Putamen (tissue), 1 donor: Measurements from ENCODE around the gene CDC45.

Source experiments
- DNase-seq: peaks from one replicate; pipeline ENCODE4 v3.0.0-alpha.2; 2016; ENCODE audit warnings: low spot score

Gene CDC45

DNA sequence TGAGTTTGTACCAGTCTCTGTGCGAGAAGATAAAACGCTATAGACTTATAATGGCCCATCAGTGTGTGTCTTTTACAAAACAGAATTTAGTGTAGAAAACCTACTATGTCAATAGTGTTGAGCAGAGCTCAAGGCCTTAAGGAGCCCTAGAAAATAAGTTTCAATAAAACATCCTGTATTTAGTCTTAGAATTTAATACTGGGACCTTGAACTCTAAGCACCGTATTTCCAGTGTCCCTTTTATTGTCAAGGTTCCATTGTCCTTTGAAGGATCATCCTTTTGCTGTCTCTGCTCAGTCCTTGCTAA is 16.6 kb downstream of the CDC45 start:
- no peak for DNase-seq

DNA sequence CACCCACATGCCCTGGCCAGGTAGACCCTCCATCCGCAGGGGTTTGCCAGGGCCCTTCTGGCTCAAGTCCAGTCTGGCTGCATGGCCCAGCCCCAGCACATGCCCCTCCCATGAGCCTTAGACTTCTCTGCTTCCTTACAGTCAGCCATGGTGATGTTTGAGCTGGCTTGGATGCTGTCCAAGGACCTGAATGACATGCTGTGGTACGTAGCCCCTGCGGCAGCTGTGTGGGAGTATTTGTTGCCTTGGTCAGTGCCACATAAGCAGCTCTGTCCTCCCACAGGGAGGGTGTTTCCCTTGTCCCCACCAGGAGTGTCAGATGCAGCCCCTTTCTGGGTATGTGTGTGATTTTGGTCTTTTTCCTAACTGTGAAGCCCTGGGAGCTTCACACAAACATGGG is 17.5 kb downstream of the CDC45 start:
- no peak for DNase-seq

DNA sequence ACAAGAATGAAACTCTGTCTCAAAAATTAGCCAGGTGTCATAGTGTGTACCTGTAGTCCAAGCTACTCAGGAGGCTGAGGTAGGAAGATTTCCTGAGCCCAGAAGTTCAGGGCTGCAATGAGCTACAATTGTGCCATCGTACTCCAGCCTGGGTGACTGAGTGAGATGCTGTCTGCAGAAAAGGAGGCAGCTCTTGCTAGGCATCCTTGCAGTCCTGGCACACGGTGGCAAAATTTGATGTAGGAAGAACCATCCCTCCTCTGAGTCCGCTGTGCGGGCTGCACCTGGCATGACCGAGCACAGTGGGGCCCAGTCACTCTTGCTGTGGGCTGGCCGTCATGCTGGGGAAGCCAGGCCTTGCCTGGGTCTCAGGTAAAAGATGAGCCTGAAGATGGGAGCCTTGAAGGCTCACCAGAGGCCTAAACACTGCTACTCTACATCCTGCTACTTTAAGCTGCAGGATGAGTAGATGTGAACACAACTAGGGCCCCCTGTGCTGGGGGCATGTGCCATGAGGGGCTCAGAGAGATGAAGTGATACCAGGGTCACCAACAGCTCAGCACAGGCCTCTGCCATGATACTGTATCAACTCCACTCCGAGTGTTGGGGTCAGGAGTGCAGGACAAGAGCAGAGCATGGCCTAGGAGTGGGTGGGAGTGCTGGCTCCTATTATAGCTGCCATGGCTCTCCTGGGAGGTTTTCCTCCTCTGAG is 18.6 kb downstream of the CDC45 start:
- DNase-seq: no peak

DNA sequence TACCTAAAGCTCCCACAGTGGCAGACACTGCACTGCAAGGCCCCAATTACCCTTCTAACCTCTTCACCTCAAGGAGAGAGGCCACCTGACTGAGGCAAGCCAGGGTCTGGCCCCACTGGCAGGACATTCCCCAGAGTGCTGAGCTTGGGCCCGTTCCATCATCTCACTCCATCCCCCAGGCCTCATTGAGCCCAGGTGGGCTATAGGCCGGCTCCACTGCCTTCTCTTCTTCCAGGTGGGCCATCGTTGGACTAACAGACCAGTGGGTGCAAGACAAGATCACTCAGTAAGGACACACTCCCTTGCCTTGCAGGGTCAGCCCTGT is 19.1 kb downstream of the CDC45 start:
- no peak for DNase-seq

DNA sequence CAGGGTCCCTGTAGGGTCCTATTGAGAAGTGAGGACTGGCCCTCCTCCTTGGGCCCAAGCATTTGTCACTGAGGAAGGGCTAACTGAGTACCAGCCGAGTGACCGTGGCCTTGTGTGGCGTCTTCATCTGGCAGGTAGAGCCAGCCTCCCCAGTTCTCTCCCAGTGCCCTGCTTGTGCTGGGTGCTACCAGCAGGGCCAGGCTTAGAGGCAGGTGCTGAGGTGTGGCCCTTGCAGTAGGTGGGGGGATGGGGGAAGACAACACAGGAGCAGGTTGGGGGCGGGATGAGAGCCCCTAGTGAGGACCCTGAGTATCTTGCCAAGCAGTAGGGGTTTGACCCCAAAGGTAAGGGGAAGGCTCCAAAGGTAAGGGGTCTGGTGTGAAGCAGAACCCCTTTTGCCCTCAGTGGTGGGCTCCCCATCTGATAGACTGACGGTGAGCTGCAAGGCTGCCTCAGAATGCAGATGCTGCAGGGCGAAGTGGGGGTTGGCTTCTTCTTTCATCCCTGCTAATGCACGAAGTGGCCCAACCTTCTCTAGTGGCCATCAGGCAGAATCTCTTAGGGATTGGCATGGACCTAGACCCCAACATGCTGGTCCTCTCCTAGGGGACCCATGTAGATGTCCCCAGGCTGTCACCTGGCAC is 19.6 kb downstream of the CDC45 start:
- DNase-seq: no peak

DNA sequence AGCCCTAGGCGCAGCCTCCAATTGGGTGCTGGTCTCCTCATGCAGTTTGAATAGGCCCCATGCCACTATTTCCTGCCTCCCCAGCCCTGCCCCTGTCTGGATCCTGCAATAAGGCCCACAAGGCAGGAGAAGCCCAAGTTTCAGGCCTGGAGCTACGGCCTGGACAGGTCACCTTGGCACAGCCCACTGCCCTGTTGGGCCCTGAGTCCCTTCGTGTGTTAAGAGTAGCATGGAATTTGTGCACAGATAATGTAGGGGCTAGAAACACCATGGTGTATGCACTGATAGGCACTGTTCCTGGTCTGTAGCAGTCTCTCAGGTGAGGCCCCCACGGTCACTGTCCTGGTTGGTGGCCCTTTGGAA is 20.1 kb downstream of the CDC45 start:
- no peak for DNase-seq

DNA sequence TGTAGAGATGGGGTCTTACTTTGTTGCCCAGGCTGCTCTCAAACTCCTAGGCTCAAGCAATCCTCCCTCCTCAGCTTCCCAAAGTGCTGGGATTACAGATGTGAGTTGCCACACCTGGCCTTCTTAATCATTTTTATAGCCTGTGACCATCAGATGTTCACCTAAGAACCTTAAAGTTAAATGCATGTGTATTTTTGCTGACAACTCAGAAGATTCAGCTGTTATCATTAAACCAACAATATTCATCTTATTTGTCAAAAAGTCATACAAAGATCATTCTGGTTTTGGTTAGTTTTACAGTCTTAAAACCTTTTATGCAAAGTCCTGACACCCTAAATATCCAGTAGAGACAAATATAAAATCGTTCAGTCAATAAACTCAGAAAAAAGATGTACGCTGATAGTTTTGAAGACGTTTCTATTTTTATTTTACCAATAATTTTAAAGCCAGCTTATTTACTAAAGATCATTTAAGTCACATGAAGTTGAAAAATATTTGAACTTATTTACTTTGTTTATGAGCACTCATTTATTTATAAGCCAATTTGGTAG is 22.3 kb downstream of the CDC45 start:
- no peak for DNase-seq

DNA sequence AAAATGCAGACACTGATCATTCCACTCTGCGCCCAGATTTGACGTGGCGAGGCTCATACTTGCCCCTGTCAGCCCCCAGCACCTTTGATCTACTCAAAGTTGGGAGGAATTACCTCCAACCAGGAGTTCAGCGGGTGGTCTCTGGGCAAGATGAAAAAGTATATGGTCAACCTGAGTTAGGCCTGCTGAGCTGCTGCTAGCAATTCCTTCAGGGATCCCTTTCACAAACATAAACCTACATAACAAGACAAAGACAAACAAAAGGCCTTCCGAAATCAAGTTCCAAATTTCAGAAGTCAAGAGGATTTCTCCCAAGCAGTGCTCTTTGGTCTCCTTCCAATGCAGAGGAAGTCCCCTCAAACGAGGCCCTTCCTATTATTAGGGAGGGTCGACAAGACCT is 23.6 kb downstream of the CDC45 start:
- no peak for DNase-seq

DNA sequence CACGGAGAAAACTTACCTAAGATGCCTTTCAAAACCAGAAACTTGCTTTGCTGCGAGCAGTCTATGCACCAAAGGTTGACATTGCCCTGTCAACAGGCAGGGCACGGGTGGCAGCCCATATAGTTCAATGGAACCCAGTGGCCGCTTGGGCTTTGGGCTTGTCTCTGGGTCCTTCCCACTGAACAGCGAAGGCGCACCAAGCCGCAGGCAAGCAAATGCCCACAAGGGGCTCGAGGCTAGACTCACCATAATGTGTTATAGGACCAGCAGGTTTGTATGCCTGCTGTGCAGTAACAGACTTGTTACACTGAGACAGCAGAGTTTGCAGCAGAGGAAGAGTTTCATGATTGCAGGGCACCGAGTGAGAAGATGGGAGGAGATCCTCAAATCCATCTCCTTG is 24.1 kb downstream of the CDC45 start:
- no peak for DNase-seq

DNA sequence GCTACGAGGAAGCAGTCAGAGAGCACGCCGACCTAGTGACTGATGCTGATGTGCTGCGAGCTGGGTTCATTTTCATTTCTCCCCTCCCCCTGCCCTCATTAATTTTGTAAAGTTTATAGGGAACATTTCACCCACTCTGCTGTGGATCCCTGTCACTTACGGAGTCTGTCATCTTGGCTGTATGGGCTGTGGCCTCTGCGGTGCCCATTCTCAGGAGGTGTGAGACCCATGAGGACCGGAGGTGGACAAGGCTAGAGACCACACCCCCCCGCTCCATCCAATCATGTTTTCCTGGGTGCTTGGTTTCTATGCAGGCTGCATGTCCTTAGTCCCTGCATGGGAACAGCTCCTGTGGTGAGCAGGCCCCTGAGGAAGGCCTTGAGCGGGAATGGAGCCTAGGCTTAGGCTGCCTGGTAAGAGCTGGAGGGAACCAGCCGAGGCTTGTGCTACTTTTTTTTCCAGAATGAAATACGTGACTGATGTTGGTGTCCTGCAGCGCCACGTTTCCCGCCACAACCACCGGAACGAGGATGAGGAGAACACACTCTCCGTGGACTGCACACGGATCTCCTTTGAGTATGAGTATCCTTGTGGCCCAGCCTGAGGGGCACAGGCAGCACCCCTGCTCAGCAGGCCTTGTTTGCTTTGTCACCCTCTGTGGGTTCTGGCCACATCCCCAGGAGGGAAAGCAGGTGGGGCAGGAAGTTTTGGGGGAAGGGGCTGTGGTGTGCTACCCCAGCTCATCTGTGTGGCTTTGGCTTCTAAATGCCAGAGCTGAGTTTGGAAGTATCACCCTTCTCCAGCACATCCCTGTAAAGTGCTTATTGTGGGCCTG is 25.4 kb downstream of the CDC45 start:
- DNase-seq: no peak

DNA sequence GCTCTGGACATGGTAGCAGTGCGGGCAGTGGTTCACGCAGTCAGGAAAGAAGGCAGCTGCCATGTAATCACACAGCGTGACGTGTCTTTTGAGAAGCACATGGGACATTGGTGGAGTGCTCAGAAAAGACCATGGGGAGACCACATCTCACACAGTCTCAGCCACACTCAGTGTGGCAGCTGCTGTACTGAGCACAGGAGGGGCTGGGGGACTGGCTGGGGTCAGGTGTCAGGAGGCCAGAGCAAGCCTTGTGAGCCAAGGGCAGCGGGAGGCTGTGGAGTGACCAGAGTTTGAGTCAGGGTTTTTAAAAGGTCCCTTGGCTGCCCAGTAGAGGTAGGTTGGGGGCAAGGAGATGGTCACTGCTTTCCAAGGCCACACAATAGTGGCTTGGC is 26.0 kb downstream of the CDC45 start:
- no peak for DNase-seq

DNA sequence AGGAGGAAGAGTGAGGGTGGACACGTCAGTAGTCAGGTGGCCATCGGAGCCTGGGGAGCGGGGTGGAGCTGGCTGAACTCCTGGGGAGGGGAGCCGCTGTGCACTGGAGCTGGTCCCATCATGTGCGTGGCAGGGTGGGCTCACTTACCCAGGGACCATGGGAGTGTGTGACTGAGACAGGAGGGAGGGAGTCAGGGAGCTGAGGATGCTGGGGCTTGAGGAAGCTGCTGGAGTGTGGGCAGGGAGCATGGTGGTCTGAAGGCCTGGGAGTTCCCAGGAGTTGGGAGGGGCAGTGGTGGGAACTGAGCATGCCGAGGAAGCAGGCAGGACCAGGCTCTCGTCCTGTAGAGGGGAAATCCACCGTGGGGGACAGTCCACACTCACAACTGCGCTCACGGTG is 26.5 kb downstream of the CDC45 start:
- no peak for DNase-seq

DNA sequence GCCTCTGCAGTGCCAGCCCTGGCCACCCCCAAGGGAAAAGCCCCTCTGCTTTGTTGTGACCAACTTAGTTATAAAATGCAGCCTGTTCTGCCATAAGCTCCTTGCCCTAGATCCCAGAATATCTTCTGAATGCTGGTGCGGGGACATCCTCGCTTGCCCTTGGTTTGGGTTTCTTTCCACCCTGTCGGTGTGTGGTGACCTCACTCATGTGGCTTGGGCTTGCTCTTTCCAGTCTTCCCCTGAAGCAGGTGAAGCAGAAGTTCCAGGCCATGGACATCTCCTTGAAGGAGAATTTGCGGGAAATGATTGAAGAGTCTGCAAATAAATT is 27.8 kb downstream of the CDC45 start:
- no peak for DNase-seq

DNA sequence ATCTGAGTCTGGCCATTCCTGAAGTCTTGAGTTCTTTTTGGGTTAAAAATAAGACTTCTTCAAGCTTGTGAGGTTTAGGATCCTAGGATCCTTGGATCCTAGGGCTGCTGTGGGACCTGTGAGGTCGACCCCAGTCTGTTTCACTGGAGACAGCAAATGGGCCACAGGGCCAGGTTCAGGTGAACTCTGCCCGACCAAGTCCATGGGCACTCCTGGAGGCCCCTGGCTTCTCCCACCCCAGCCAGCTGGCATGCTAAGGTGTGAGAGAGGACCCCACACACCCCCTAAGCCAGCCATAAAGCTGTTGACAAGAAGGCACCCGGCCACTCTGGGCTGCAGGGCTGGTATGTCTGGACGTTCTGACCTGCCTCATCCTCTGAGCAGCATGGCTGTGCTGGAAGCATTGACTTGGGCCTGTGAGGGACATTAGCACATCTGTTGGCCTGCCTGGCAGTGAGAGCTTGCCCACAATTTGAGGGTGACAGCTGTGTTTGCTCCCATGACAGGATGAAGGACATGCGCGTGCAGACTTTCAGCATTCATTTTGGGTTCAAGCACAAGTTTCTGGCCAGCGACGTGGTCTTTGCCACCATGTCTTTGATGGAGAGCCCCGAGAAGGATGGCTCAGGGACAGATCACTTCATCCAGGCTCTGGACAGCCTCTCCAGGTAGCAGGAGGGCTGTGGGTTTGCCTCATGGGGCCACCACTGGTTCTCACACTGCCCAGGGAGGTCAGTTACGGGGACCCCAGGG is 28.5 kb downstream of the CDC45 start:
- no peak for DNase-seq

DNA sequence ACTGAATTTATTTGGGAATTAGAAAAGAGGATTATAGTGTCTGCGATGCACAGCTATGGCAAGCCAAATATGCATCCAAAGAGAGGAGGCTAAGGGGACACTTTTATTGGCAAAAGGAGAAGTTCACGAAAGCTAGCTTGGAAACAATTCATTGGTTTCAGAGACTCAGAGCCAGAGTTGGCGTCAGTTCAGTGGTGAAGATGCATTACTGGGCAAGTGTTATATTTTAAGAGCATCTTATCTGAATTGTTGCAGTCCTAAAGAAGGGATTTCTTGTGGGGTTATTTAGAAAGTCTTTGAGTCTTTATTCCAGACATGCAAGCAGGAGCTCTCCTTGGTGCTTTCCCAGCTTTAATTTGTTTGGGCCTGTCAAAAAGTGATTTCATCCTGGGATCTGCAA is 29.5 kb downstream of the CDC45 start:
- no peak for DNase-seq

DNA sequence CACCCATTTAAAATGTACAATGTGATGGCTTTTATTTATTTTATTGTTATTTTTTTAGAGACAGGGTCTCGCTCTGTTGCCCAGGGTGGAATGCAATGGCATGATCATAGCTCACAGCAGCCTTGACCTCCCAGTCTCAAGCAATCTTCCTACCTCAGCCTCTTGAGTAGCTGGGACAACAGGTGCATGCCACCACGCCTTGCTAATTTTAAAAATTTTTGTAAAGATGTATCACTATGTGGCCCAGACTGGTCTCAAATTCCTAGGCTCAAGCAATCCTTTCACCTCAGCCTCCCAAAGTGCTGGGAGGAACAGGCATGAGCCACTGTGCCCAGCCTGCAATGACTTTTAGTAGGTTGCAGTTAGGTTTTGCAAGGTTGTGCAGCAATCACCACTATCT is 30.2 kb downstream of the CDC45 start:
- no peak for DNase-seq

DNA sequence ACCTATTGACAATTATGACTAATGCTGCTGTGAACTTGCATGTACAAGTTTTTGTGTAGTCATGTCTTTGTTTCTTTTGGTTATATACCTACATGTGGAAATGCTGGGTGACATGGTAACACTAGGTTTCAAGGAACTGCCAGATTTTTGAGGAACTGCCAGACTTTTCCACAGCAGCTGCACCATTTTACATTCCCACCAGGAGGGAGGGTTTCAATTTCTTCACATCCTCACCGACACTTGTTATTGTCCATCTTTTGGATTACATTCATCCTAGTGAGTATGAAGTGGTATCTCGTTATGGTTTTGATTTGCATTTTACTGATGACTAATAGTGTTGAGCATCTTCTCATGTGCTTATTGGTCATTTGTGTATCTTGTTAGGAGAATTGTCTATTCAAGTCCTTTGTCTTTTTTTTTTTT is 31.2 kb downstream of the CDC45 start:
- DNase-seq: no peak

DNA sequence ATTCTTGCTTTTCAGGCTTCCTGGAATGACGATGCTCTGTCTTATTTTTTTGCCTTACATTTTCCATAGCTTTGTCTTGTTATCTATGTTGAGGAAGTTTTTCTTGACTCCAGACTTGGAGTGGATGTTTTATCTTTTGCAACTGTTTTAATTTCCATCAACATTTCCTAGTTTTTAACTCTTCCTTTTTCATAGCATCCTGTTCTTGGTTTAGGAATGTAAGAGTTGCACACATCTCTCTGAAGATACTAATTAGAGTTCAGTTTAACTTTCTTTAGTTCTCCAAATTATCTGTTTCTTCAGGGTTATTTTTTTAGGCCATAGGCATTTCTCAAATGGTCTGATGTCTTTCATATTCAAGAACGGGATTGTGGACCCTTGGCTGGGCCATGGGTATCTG is 34.1 kb downstream of the CDC45 start:
- DNase-seq: no peak

DNA sequence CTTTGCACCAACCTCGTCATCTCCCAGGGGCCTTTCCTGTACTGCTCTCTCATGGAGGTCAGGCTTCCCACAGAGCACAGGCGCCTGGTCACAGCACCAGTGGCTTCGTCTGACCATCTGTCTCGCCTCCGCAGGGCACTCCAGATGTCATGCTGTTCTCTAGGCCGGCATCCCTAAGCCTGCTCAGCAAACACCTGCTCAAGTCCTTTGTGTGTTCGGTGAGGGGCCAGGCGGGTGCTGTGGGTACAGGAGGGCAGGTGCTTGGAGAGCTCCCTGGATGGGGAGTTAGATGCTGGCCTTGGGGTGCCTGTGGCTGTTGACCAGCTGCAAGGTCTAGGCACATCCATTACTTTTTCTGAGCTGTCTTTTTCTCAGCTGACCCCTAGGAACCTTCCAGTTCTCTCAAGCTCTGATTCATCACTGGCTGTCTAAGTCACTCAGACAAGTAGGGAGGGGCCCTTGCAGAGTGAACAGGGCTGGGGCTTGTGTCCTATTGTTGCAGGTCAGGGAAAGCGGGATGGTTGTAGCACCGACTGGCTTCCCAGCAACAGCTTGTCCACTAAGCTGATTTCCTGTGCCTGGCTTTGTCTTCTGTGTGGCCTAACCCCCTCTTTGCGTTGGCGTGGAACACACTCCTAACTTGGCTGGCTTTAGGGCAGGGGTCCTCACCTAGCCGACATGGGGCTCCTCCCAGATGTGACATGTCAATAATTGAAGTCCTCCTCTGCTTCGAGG is 35.3 kb downstream of the CDC45 start:
- DNase-seq: no peak

DNA sequence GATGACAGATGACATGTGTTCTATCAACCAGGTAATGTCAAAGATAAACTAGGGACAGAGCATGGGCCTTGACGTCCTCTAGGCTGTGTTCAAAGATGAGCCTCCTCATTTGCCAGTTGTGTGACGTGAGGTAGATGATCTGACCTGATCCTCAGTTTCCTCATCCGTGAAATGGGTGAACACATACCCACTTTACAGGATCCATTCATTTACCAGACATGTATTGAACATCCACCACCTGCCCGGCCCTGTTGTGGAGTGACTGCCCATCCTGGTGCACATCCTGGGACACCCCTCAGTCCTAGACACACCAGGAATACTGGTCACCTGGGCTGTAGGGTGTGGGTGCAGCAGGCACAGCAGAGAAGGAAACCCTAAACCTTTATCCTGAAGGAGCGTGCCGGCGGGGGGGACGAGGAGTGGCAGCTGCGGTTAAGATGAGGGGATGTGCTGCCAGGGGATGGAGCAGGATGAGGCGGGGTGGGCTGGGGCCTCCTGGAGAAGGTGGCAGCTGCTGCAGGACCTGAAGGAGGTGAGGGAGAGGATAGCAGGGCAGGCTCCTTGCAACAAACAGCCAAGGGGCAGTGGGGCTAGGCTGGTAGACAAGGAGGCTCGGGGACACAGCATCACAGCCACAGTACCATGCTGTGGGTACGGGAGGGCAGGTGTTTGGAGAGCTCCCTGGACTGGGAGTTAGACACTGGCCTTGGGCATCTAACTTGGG is 36.1 kb downstream of the CDC45 start:
- no peak for DNase-seq

DNA sequence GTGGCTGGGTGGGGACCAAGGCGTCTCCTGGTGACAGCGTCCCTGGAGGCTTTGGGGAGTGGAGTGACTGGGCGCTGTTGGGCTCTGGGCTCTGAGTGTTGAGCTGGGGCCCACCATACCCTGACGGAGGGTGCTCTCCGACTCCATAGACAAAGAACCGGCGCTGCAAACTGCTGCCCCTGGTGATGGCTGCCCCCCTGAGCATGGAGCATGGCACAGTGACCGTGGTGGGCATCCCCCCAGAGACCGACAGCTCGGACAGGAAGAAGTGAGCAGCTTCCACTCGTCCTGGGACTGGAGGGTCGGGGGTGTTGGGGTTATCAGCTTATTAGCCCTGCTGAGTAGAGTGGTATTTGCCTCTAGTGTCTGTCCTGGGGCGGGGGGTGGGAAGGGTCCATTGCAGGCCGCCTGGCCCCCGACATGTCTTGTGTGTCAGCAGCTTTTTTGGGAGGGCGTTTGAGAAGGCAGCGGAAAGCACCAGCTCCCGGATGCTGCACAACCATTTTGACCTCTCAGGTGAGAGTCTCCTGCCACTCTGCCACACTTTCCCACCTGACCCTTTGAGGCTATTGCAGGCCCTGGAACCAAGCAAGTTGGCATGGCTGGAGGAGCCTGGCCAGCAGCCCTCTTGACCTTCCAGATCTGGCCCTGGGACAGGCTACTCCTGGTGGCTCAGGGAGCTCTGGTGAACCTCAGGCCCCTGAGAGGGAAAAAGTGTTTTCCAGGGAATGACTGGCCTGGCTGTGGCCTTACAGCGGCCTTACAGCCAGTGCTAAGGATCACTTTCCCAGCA is 36.9 kb downstream of the CDC45 start:
- DNase-seq: no peak
